AG10803 (cell line): ENCODE results near the gene ATP12A.
A peak's percentile ranks its signal among the peaks of the same experiment; 100 is the strongest.

Experiments
- DNase-seq: peaks from one replicate; pipeline ENCODE4 v3.0.0; 2010; ENCODE audit warnings: low read depth
- H3K4me3 ChIP-seq: 2 replicates; pipeline ENCODE4 v1.5.1; 2011; ENCODE audit warnings: mild to moderate bottlenecking, low read length, control low read depth
- CTCF ChIP-seq: conservative IDR thresholded peaks from 2 replicates; pipeline ENCODE4 v1.5.1; 2011; ENCODE audit warnings: mild to moderate bottlenecking, low read length, control low read depth, inconsistent platforms

ATP12A gene

DNA sequence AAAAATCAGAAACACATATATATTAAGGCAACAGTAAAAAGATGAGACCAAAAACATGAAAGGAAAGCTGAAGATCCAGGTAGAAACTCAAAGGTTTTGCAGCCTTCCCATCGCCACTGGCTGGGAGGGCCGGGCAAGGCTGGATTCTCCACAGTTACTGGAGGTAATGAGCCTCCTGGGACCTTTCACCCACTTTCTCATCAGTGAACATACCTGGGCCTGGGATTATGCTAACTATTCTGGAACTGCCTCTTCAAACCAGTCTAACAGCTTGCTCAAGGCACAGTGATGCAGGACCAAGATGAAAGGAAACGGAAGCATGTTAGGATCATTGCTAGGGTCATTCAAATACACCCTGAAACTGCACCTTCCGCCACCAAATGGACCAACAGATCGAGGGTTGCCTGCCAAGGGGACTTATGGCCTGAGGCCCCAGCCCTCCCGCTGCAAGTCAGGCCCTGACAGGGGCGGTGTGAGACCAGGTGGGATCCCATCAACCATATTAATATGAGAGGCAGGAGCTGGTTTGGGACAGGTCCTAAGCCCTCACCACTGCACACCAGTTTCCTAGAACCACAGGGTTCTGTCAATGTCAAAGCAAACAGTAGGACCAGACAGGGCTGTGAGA is 28.4 kb upstream of the ATP12A start:
- no peak for TF ChIP-seq CTCF
- DNase-seq: no peak
- H3K4me3 ChIP-seq: no peak overlapping the region

DNA sequence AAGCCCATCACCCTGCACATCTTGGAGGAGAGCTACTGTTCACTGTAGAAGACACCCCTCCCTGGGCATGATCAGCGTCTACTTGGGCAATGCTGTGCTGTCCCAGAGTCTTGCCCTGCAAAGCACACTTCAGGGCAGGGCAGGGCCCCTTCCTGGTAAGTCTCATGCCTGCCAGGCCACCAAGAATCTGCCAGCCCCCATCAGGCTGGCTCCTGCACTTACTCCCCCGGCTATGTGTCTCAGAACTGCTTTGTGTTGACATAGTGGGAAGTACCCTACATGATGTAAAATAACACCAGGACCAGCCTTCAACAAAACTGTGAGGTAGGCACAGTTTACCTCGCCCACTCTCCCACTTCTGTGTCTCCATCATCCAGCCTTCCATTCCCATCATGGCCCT is 27.8 kb upstream of the ATP12A start:
- no peak for DNase-seq

DNA sequence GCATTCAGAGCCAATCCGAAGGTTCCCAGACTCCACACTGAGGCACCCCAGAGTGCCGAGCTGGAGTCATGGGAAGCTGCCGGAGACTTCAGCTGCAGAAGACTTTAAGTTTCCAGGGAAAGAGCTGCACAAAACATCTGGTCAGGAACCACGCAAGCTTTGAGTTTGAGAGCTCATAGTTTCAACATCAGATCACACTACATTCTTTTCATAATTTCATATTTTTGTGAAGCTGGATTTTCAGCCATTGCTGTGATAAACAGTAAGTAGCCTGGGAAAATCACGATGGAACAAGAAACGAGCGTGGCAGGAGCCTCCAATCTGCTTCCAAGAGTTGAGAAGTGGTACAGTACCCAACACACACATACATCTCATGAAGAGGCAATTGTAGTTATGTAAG is 25.5 kb upstream of the ATP12A start:
- H3K4me3 ChIP-seq: no peak overlapping the region
- peak; percentile 92 for DNase-seq
- no peak for TF ChIP-seq CTCF

More for the DNA sequence above, 27.8 kb upstream of the ATP12A start:
- TF ChIP-seq CTCF: no peak
- no peak overlapping the region for H3K4me3 ChIP-seq

- DNase-seq: no peak
- no peak for TF ChIP-seq CTCF
- no peak overlapping the region for H3K4me3 ChIP-seq
Measured at GRCh38 chr13:24659239-24659638, 21.0 kb upstream of the ATP12A start.

GRCh38 chr13:24660023-24660741 is 20.0 kb upstream of the ATP12A start:
- H3K4me3 ChIP-seq: no peak overlapping the region

GRCh38 chr13:24661713-24662112 is 18.5 kb upstream of the ATP12A start:
- H3K4me3 ChIP-seq: no peak overlapping the region
- no peak for TF ChIP-seq CTCF
- peak; percentile 21 for DNase-seq

More at GRCh38 chr13:24660023-24660741, 20.0 kb upstream of the ATP12A start:
- no peak for DNase-seq
- TF ChIP-seq CTCF: no peak
